Ascending aorta (tissue), 2 donors: ENCODE results near the gene TRABD. TPM values are rescaled to one million over a fixed set of nuclear protein-coding genes. Genes with fewer than 3 reads are reported as not detected.

Source experiments
- DNase-seq, 2 donors: peaks; one replicate each; pipeline ENCODE4 v3.0.0-alpha.2; 2019; ENCODE audit warnings: low spot score in 2 of 2
- H3K27ac ChIP-seq, 2 donors: fragments of 200-600 bp; sonication (generic); one replicate each; pipeline ENCODE4 v1.5.1; 2016 to 2017; ENCODE audit warnings: mild to moderate bottlenecking in 1 of 2
- H3K27me3 ChIP-seq: fragments of 200-600 bp; sonication (generic); one replicate; pipeline ENCODE4 v1.5.1; 2017
- H3K36me3 ChIP-seq, 2 donors: fragments of 200-600 bp; sonication (generic); one replicate each; pipeline ENCODE4 v1.5.1; 2016
- H3K4me1 ChIP-seq, 2 donors: fragments of 200-600 bp; sonication (generic); one replicate each; pipeline ENCODE4 v1.5.1; 2016 to 2017; ENCODE audit warnings: mild to moderate bottlenecking in 1 of 2
- H3K4me3 ChIP-seq, 2 donors: fragments of 200-600 bp; sonication (generic); one replicate each; pipeline ENCODE4 v1.5.1; 2016 to 2017; ENCODE audit warnings: mild to moderate bottlenecking in 1 of 2
- H3K9me3 ChIP-seq, 2 donors: fragments of 200-600 bp; sonication (generic); one replicate each; pipeline ENCODE4 v1.5.1; 2016
- intact Hi-C: fragments of 100-400 bp; cut with DNase I; formaldehyde crosslinking; loops from one replicate; pipeline ENCODE4 v1.15.1; 2023
- total RNA-seq: library from RNA; depleted of rRNA; stranded (reverse); fragments of >200 nt; gene quantifications from one replicate; pipeline ENCODE4 v1.1.0, GENCODE V29; 2016
- TF ChIP-seq, protein P1 (sequence below), 3 experiments: fragments of 200-600 bp in 2 of 3; fragments of 450-650 bp in 1 of 3; sonication (generic) in 2 of 3; IDR thresholded peaks; one replicate each; pipeline ENCODE4 v1.5.1; 2016 to 2019; ENCODE audit warnings: antibody characterized with exemption in 3 of 3, mild to moderate bottlenecking in 1 of 3, moderate library complexity in 1 of 3

TRABD gene
- total RNA-seq, 1 donor from 2014 or later: 91.4 TPM

DNA sequence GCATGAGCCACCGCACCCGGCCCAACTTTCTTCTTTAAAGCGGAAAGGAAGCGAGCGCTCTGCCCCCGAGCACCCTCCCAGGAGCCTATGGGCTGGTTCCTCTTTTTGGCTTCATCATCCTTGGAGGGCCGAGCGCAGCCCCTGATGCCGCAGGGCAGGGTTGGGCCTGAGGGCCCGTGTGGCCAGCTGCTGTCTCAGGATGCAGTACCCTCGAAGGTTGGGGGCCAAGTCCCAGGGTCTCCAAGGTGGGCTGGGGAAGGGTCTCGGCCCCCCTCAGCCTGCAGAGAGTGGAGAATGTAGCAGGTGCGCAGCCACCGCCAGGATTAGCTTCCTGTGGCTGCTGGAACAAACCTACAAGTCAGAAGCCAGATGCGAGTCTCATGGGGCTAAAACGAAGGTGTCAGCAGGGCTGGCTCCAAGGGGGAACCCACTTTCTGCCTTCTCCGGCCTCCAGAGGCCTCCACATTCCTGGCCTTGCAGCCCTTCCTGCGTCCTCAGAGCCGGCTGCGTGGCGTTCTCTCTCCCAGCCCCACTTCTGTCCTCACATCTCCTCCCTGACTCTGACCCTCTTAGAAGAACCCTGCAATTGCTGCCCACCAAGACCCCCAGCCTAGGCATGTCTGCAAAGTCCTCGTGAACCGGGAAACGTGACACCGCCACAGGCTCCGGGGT, 12.3 kb upstream of the TRABD start:
- H3K4me1 ChIP-seq: peaks cover 4 to 5% of the 10 kb centered on the region in 2 donors
- H3K36me3 ChIP-seq: no peaks in the 10 kb centered on the region
- intact Hi-C loops: no loop called here
- no peak overlapping the region for H3K27ac ChIP-seq
- no peak for DNase-seq
- no peak overlapping the region for H3K4me3 ChIP-seq
- H3K9me3 ChIP-seq: no peaks in the 10 kb centered on the region
- TF ChIP-seq, protein P1, sequence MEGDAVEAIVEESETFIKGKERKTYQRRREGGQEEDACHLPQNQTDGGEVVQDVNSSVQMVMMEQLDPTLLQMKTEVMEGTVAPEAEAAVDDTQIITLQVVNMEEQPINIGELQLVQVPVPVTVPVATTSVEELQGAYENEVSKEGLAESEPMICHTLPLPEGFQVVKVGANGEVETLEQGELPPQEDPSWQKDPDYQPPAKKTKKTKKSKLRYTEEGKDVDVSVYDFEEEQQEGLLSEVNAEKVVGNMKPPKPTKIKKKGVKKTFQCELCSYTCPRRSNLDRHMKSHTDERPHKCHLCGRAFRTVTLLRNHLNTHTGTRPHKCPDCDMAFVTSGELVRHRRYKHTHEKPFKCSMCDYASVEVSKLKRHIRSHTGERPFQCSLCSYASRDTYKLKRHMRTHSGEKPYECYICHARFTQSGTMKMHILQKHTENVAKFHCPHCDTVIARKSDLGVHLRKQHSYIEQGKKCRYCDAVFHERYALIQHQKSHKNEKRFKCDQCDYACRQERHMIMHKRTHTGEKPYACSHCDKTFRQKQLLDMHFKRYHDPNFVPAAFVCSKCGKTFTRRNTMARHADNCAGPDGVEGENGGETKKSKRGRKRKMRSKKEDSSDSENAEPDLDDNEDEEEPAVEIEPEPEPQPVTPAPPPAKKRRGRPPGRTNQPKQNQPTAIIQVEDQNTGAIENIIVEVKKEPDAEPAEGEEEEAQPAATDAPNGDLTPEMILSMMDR (IDR thresholded peaks at IDR 0.05): no peak
- H3K27me3 ChIP-seq: no peaks in the 10 kb centered on the region

DNA sequence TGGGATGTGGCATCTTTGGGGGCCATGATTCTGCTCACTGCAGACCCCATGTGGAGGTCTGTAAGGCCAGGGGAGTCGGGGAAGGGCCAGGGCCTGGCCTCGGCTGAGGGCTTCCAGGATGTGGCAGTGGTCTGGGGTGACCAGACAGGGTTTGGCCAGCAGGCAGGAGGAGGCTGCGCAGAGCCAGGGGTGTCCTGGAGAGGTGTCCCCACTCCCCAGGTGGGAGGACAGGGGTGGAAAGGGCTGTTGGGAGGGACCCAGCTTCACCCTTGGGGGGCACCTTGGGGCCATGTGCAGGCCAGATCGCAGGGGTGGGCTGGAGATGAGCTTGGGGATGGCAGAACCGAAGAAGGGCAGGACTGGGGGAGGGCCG, 11.7 kb upstream of the TRABD start:
- intact Hi-C loops: no loop called here
- DNase-seq: no peak
- TF ChIP-seq, protein P1 (IDR thresholded peaks at IDR 0.05): no peak
- no peak overlapping the region for H3K4me3 ChIP-seq
- no peaks in the 10 kb centered on the region for H3K9me3 ChIP-seq
- H3K36me3 ChIP-seq: no peaks in the 10 kb centered on the region
- H3K27ac ChIP-seq: no peak overlapping the region
- peaks cover 4 to 5% of the 10 kb centered on the region in 2 donors for H3K4me1 ChIP-seq
- H3K27me3 ChIP-seq: no peaks in the 10 kb centered on the region

DNA sequence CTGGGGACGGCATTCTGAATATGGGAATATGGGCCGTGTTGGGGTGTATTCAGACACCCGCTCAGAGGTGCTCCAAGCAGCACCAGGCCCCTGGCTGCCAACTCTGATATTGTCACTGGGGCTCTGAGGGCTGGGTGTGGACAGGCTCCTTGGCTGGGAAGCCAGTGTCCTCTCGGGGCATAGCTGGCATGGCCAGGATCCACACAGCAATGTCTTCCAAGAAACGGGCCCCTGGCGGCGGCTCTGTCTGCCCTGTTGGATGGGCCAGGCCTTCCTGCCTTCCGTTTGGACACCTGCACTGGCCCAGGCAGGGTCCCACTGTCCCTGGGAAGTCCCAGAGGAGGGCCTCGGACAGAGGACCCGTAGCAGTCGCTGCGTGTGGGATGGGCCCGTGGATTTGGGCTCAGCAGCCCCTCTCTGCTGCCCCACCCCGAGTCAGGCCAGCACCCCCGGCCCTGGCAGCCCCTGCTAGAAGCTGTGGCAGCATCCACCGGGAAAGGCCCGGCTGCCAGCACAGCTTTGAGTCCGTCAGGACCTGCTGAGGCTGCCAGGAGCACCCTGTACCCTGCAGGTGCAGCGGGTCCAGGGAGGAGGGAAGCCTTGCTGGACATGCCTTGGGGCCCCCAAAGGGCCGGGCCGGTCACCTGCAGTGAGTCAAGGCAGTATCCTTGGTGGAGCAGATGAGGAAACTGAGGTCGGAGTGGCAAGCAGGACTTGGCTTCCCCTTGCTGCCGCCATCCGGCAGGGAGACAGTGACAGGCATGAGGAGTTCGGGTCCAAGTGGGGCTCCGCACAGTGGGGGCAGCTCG, 11.1 kb upstream of the TRABD start:
- Histone ChIP-seq H3K9me3 (no peaks in the 10 kb centered on the region), H3K36me3 (no peaks in the 10 kb centered on the region), H3K27ac (no peak overlapping the region), H3K4me1 (peaks cover 1 to 4% of the 10 kb centered on the region in 2 donors), H3K4me3 (no peak overlapping the region), H3K27me3 (no peaks in the 10 kb centered on the region)
- TF ChIP-seq, protein P1 (IDR thresholded peaks at IDR 0.05): no peak
- intact Hi-C loops: no loop called here
- no peak for DNase-seq

DNA sequence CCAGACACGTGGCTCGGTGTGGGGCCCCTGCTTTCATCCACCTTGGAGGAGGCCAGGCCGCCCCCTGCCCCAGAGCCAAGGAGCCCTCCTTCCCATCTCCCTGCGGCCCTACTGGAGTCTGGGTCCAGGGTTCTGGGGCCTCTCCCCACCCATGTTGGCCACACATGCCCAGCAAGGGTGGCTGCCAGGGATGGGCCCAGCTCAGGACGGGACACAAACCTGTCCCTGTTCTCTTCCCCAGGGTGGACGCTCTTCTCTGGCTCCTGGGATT, 10.6 kb upstream of the TRABD start:
- Histone ChIP-seq H3K9me3 (no peaks in the 10 kb centered on the region), H3K4me3 (no peak overlapping the region), H3K4me1 (no peaks in the 10 kb centered on the region), H3K27me3 (no peaks in the 10 kb centered on the region), H3K27ac (no peak overlapping the region), H3K36me3 (no peaks in the 10 kb centered on the region)
- TF ChIP-seq, protein P1 (IDR thresholded peaks at IDR 0.05): no peak
- no peak for DNase-seq
- intact Hi-C loops: no loop called here

DNA sequence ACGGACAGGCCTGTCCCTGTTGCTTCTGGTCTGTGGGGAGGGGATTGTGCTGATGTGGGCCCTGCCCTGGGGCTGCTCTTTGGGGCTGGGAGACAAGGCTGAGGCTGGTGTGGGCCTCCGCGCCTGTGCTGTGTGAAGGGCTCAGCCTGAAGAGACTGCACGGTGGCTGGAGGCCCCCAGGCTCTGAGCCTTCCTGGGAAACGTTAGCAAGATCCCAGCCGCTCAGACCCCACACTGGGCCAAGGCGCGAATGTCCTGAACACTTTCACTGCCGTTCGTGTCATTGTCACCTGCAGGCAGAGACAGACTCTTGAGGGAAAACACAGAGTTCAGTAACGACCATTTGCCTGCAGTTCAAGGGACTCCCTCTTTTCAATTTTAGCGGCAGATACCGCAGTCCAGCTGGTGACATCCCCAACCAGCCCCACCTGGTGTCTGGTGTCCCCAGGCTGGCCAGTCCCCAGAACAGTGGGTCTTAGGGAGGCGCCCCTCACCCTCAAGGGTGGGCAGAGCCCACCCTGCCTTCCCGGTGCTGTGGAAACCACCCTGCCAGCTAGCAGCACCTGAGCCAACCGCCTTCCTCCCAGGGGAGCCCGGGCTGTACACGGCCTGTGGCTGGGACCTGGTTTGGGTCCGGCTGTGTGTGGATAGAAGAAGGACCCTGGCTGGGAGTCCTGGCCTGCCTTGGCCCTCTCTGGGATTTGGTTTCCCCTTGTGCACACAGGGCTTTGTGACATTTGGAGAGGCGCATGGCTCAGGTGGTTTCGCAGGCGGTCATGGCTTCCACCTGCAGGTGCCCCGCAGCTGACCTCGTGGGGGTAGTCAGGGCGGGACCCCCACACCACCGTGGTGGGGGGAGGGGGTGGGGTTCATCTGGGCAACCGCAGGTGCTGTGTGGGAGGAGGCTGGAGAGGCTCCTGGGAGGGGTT, 9.5 kb upstream of the TRABD start:
- no peak for DNase-seq
- TF ChIP-seq, protein P1 (IDR thresholded peaks at IDR 0.05): no peak

More for the DNA sequence above, 9.5 kb upstream of the TRABD start:
- no peaks in the 10 kb centered on the region for H3K36me3 ChIP-seq
- H3K27me3 ChIP-seq: no peaks in the 10 kb centered on the region
- H3K9me3 ChIP-seq: no peaks in the 10 kb centered on the region
- no peaks in the 10 kb centered on the region for H3K4me1 ChIP-seq
- intact Hi-C loops: no loop called here
- no peak overlapping the region for H3K27ac ChIP-seq
- no peak overlapping the region for H3K4me3 ChIP-seq
